Activated T-cell treated with anti-CD3 and anti-CD28 coated beads for 48 hours (primary cell): ENCODE results near the gene HLA-C.
A peak's percentile ranks its signal among the peaks of the same experiment; 100 is the strongest.
"Not testable (repeated sequence)": the region's sequence is repeated elsewhere in the genome, so short reads cannot be mapped to it uniquely, and the experiment has no call there.

Experiments used
- DNase-seq: peaks from one replicate; pipeline ENCODE4 v3.0.0-alpha.2; 2020; ENCODE audit warnings: low read depth

Gene HLA-C

GRCh38 chr6:31270788-31271640 is 878 bp downstream of the HLA-C start:
- peak; percentile 67 for DNase-seq

- DNase-seq = no peak
Observed at GRCh38 chr6:31268836-31269235, 3.1 kb downstream of the HLA-C start.

GRCh38 chr6:31268369-31268765 is 3.5 kb downstream of the HLA-C start:
- no peak for DNase-seq

DNA sequence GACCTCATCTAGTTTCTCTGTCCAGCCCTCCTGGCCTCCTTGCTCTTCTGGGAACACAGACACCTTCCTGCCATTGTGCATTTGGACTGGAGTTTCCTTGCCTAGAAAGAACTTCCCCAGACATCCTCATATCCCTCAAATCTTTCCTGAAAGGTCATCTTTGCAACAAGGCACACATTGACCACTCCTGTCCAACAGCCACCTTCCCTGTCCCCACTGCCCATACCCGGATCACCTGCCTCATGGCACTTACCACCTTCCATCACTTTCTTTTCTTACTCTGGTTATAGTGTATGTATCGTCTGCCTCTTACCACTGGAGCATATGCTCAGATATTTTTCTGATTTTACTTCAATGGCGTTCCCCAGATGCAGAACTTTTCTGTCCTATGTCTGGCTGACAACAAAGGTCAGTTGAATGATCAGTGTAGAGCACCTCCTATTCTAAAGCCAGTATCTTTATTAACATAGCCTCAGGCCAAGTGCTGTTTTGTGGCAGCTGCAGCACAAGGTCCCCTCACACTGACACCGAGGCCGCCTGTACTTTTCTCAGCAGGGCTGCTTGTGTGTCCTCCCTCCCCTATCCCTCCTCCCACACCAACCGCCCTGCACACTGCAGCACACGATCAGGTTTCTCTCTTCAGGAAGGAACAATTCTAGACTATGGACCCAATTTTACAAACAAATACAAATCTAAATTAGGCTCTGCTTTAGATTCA is 4.1 kb downstream of the HLA-C start:
- no peak for DNase-seq

DNA sequence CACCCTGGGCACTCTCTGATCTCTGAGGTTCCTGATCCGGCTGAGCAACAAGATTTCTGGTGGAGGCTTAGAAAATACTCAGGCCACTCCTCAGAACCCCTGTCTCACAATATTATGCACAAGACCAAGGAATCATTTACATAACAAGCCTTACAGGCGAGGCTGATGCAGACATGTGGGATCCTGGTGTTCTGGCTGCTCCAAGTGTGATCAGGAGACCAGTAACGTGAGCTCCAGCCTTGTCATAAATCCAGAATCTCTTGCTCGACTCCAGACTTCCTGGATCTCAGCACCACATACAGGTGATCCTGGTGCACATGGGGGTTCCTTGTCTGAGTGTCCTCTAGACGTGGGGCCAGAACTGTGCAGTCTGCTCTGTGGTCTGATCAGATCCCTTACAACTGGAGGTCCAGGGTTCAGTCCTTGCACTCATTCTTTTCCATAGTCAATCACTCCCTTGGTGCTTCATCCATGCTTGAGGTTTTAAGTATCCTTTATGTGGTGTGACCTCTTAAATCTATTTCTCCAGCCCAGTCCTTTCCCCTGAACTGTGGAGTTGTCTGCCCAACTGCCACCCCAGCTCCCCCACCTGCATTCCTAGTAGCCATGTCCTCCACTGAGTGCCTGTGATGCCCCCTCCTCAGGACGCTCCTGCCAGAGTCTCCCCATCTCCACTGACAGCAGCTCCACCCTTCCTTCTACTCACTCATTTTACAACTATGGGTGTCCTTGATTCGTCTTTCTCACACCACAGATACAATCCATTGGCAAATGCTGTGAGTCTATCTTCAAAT is 5.1 kb downstream of the HLA-C start:
- no peak for DNase-seq

DNA sequence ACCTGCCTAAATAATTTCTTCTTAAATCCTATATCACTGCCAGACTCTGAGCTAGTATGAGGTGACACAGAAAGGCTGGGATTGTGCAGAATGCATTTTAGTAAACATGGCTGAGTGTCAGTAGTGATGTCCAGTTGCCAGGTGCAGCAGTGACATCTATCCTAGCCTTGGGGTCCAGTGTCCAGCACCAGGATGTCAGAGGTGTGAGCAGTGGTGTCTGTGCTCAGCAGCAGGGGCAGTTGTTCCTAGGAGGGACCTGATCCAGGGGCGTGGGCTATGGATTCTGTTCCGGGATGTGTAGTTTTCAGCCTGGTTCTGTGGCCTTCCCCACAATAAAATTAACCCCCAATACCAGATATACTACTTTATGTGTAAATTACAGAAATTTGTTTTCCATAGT is 6.0 kb downstream of the HLA-C start:
- DNase-seq = no peak

DNA sequence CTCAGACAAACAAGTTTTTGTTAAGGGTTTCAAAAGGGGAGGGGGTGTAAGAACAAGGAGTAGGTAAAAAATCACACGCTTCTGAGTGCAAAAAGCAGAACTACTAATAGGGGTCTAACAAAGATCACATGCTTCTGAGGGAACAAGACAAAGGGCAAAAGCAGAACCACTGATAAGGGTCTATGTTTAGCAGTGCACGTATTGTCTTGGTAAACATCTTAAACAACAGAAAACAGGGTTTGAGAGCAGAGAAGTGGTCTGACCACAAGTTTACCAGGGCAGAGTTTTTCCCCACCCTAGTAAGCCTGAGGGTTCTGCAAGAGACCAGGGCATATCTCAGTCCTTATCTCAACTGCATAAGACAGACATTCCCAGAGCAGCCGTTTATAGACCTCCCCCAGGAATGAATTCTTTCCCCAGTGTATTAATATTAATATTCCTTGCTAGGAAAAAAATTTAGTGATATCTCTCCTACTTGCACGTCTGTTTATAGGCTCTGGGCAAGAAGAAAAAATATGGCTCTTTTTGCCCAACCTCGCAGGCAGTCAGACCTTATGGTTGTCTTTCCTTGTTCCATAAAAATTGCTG is 8.5 kb downstream of the HLA-C start:
- DNase-seq = not testable (repeated sequence)

GRCh38 chr6:31259995-31260394 is 11.9 kb downstream of the HLA-C start:
- not testable (repeated sequence) for DNase-seq

DNA sequence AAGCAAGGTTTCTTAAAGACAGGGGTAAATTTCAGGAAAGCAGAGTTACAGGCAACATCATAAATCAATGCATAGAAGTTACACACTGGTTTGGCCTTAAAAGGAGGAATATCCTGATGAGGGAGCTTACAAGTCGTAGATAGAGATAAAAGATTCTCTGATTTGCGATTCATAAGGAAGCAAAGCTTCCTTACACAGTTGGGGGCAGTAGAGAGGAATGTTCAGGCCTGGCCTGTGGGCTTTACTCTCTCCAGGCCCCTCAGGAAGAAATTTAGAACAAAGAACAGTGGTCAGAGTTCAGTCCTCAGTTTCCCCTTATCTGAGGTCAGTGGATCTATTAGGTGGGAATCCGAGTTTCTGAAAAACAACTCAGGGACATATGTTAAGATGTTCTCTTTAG is 19.3 kb downstream of the HLA-C start:
- DNase-seq = no peak

- DNase-seq = no peak
Observed at GRCh38 chr6:31251261-31251660, 20.6 kb downstream of the HLA-C start.

DNA sequence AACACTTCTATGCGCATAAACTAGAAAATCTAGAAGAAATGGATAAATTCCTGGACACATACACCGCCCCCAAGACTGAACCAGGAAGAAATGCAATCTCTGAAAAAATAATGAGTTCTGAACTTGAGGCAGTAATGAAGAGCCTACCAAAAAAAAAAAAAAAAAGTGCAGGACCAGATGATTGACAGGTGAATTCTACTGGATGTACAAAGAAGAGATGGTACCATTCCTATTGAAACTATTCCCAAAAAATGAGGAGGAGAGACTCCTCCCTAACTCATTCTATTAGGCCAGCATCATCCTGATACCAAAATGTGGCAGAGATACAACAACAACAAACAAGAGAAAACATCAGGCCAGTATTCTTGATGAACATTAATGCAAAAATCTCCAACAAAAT is 22.7 kb downstream of the HLA-C start:
- no peak for DNase-seq

GRCh38 chr6:31247813-31248212 is 24.1 kb downstream of the HLA-C start:
- DNase-seq = no peak

DNA sequence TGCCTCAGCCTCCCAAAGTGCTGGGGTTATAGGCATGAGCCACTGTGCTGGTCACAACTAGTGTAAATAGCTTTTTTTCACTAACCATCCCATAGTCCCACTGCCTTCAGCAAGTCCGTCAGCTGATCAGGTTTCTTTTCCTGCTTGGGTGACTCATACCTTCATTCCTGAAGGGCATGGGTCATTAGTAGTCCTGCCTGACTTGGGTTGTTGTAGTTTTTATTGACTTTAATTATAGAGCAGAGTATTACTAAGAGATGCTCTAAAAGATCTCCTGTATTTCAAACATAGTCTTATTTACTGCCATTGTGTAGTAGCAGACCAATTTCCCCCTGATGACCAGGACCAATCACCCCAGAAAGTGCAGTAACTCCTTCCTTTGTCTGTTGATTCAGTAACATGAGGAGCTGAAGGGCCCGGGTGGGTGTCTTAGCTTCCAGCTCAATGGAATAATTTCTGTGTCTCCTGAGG is 25.8 kb downstream of the HLA-C start:
- no peak for DNase-seq

DNA sequence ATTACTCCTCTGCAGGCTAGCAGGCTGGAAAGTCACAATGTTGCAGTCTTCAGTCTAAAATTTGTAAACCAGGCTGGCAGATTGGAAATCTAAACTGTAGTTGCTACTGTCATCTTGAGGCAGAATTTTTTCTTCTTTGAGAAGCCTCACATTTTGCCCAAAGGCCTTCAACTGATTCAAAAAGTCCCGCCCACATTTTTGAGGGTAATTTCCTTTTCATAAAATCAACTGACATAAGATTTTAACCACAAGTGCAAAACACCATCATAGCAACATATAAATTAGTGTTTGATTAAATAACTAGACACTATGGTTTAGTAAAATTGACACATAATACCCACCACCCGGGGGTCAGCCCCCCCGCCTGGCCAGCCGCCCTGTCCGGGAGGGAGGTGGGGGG is 28.4 kb downstream of the HLA-C start:
- no peak for DNase-seq

GRCh38 chr6:31239854-31240253 is 32.0 kb downstream of the HLA-C start:
- DNase-seq = no peak

- not testable (repeated sequence) for DNase-seq
Observed at GRCh38 chr6:31234101-31234500, 37.8 kb downstream of the HLA-C start.

GRCh38 chr6:31228476-31228875 is 43.4 kb downstream of the HLA-C start:
- DNase-seq = no peak

- DNase-seq = no peak
Observed at GRCh38 chr6:31227143-31227542, 44.7 kb downstream of the HLA-C start.

GRCh38 chr6:31225735-31226134 is 46.2 kb downstream of the HLA-C start:
- no peak for DNase-seq

- DNase-seq = no peak
Observed at GRCh38 chr6:31222496-31222895, 49.4 kb downstream of the HLA-C start.
